ENCODE measurements around the gene KRTAP5-2.

The KRTAP5-2 gene

DNA sequence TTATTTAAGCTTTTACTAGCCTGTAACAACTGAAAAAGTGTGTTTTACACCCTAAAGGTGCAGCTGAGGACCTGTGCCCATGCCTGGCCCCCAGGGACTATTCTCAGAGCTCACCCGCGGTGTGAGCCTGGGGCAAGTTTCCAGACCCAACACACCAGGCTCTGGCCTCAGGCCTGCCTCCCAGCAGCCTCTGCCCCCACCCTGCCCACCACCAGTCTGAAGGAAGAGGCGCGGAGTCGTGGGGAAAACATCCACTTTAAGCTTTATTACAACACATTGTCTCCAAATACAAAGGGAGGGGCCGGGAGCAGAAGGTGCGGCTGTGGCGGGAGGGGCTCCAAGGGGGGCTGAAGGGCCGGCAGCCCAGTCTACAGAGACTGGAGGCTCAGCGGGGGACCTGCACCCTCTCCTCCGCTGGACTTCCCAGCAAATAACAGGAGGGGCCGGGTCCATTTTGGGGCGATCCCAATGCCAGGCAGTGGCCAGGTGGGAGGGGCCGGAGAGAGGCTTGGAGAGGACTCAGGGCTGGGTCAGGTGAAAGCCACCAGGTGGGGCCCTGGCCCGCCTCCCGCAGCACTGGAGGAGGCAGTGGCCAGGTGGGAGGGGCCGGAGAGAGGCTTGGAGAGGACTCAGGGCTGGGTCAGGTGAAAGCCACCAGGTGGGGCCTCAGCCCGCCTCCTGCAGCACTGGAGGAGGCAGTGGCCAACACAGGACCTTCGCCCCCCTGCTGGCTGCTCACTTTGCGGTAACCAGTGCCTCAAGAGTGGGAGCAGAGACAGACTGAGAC lies 44.1 kb downstream of the KRTAP5-2 start:
- no peak for FAIRE-seq

DNA sequence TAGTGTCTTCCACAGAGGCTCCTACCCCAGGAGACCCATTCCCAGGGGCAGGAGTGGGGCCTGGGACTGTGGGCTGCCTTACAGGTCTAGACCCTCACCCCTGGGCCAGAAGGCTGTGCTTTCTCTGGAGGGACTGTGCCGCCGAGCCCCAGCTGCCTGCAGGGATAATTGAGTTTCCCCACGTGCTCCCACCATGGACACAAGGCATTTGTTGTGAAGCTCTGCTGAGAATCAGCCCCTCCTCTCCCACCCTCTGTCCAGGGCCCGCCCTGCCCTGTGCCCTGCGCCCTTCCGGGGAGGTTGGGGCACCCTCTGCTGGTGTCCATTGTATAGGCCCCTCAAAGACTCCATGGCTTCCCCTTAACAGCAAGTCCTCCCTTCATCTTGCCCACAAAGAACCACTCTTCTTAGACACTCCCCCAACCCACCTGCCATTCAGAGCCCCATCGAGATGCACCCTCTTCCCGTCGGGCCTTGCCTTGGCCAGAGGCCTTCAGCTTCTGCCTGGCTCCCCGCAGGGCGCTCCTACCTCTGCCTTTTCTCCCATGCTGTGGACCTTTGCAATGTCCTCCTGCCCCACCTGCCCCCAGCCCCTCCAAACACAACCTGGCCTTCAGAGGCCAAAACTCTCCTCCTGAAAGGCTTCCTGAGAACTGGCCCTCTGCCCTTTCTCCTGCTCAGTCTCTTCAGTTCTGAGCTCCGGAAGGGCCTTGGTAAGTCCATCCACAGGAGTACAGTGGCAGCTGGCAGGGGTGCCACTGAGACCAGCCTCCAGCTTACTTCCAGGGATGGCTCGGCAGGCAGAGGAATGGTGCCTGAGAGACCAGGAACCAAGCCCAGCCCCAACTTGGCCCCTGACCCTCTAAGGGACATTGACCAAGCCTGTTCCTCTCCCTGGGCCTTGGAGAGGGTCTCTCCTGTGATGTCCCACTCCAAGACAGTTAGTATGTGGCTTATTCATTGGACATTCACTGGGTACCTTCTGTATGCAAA lies 48.5 kb downstream of the KRTAP5-2 start:
- no peak for FAIRE-seq

DNA sequence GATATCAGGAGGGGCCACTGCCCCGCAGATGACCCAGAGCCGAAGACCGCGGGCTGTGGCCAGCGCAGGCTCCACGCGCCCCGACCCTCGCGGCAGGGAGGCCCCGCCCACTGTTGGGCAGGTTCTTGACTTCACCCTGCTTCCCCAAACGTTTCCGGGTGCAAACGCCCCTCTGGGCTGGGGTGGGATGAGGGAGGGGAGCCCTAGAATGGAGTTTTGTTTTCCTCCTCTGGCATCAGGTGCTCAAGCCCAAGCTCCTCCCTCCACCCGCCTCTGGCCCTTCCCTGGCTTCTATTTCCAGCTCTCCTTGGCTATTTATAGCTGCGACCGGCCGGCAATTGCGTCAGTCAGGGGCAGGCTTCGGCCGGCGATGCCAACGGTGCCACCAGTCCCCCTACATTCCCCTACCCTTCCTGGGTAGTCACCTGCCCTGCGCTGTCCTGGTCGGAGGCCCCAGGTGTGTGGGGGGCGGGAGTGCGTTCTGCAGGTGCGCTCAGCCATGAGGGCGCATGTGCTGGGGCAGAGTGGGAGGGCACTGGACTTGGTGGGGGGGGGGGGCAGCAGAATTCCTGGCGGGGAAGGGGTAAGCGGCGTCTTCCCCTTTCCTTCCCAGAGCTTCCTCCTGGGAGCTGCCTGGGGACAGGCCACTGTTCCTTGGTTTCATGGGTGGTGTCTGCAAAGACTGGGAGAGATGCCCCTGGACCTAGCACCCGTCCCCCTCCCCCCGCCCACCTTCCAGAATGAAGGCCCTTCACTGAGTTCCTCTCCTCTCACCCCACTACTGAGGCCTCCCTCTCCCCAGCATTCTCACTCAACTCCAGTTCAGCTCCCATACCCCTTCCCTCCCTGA lies 49.6 kb downstream of the KRTAP5-2 start:
- FAIRE-seq, result no peak

DNA sequence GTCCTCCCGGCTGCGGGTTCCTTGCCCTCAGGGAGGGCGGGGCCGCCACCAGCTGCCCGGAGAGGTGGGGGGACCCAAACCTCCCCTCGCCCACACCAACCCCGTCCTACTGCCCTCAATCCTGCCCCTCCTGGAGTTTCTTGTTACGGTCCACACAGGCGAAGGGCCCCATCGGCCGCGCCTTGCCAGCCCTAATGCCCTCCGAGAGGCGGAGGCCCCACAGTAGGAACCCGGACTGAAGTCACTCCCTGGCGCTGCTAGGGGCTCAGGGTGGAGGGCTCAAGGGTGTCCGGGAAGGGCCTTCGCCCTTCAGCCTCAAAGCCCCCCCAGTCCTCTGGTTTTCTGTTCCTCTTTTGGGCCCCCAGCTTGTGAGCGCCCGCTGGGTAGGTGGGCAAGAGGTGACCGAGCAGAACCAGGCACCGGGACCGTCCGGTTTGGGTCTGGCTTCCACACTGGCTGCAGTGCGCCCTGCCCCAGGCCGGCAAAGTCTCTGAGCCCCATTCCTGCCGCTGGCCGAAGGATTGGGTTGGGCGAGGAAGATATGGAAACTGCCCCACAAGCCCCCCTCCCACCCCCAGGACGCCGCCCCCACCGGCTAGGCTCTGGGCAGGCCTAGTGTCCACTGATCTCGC lies 50.5 kb downstream of the KRTAP5-2 start:
- no peak for FAIRE-seq

Data from A204.1 (cell line).